Measurements from ENCODE around the gene TRIM34. TPM values are rescaled to one million over a fixed set of nuclear protein-coding genes. Genes with fewer than 3 reads are reported as not detected.
"Not testable (repeated sequence)": the region's sequence is repeated elsewhere in the genome, so short reads cannot be mapped to it uniquely, and the experiment has no call there.

TRIM34 gene
- polyA plus RNA-seq, 1 of the 3 experiments (the other 2 are of a cell fraction), result 3.2 TPM

GRCh38 chr11:5682890-5683441 lies 58.2 kb downstream of the TRIM34 start:
- POLR2A ChIA-PET; H3K27me3 ChIP-seq (ENCODE audit: insufficient read depth); DNase-seq; H3K9ac ChIP-seq; H4K20me1 ChIP-seq (ENCODE audit: insufficient read depth); CTCF ChIA-PET; H2AFZ ChIP-seq (ENCODE audit: low read depth); H3K4me1 ChIP-seq (ENCODE audit: control insufficient read depth in 1 of 2, insufficient read depth in 2 of 2, low read depth in 1 of 2, low read length in 1 of 2); H3K9me3 ChIP-seq; H3K9me2 ChIP-seq: not testable (repeated sequence)
- H3K4me3 ChIP-seq (ENCODE audit: low read depth in 2 of 2, low read length in 1 of 2), result peak overlapping the region in 1 of 2 experiments; percentile 74; a peak in 1 of 4 replicates
- H3K27ac ChIP-seq (ENCODE audit: low read depth in 2 of 2, low read length in 1 of 2), result peak overlapping the region in 1 of 2 experiments; percentile 100; a peak in 1 of 4 replicates
- H3F3A ChIP-seq (replicated peaks; ENCODE audit: insufficient read depth), result peaks cover 13% of the 10 kb centered on the region
- peak overlapping the region; percentile 96 for H3K4me2 ChIP-seq
- H3K79me2 ChIP-seq (ENCODE audit: insufficient read depth), result peaks cover 35% of the 10 kb centered on the region
- peaks cover 14 to 16% of the 10 kb centered on the region in 2 experiments for H3K36me3 ChIP-seq (replicated peaks in 1 of 2; ENCODE audit: control insufficient read depth in 1 of 2, insufficient read depth in 2 of 2, low read length in 1 of 2)
- 67% methylated on average over 6 of the region's 33 CpGs for WGBS (ENCODE audit: low lambda C conversion rate)

DNA sequence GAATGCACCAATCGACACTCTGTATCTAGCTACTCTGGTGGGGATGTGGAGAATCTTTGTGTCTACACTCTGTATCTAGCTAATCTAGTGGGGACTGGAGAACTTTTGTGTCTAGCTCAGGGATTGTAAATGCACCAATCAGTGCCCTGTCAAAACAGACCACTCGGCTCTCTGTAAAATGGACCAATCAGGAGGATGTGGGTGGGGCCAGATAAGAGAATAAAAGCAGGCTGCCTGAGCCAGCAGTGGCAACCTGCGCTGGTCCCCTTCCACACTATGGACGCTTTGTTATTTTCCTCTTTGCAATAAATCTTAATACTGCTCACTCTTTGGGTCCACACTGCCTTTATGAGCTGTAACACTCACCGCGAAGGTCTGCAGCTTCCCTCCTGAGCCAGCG lies 58.8 kb downstream of the TRIM34 start:
- Histone ChIP-seq H3K27ac (ENCODE audit: low read depth in 2 of 2, low read length in 1 of 2) (peak overlapping the region in 1 of 2 experiments; percentile 100; a peak in 2 of 4 replicates), H3K9ac (peak overlapping the region; percentile 83; the same call in 1 of the 2 replicates), H3K4me3 (ENCODE audit: low read depth in 2 of 2, low read length in 1 of 2) (peak overlapping the region; percentile 52 to 74; a peak in 3 of 4 replicates), H3K4me2 (peak overlapping the region; percentile 96), H3K79me2 (ENCODE audit: insufficient read depth) (peaks cover 32% of the 10 kb centered on the region), H3F3A (replicated peaks; ENCODE audit: insufficient read depth) (peaks cover 13% of the 10 kb centered on the region)
- H3K9me2 ChIP-seq; H2AFZ ChIP-seq (ENCODE audit: low read depth); H3K4me1 ChIP-seq (ENCODE audit: control insufficient read depth in 1 of 2, insufficient read depth in 2 of 2, low read depth in 1 of 2, low read length in 1 of 2); H3K36me3 ChIP-seq (replicated peaks in 1 of 2; ENCODE audit: control insufficient read depth in 1 of 2, insufficient read depth in 2 of 2, low read length in 1 of 2); DNase-seq; H3K9me3 ChIP-seq; CTCF ChIA-PET; H3K27me3 ChIP-seq (ENCODE audit: insufficient read depth); POLR2A ChIA-PET; H4K20me1 ChIP-seq (ENCODE audit: insufficient read depth): not testable (repeated sequence)
- 0 out of 2 replicates have a peak, but pooled peaks have one; percentile 13 for TF ChIP-seq POLR2AphosphoS5 (IDR thresholded peaks at IDR 0.05; ENCODE audit: low read depth, low read length)
- 16% methylated on average over 7 of the region's 7 CpGs for WGBS (ENCODE audit: low lambda C conversion rate)

DNA sequence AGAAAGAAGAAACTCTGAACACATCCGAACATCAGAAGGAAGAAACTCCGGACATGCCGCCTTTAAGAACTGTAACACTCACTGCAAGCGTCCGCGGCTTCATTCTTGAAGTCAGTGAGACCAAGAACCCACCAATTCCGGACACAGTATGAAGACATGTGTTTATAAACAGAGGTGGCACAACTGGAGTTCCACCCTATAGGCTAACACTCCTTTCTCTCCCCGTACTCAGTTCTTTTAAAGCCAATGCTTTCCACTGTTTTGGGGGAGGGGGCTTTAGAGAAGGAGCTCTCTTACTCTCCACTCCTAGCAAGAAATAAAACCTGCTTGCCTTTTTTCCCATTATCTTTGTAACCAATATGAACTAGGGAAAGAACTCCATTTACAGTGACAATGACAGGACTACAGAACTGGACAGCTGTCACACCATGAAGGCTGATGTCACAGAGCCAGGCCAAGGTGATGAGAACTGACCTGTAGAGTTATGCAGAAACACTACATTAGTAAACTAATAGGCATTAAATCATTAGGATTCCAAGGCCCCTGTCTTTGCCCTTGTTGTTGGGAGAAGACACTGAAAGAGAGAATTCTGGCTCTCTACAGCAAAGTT lies 59.3 kb downstream of the TRIM34 start:
- Histone ChIP-seq H3K79me2 (ENCODE audit: insufficient read depth) (peaks cover 32% of the 10 kb centered on the region), H3K9me3 (no peaks in the 10 kb centered on the region), H3K27me3 (ENCODE audit: insufficient read depth) (no peaks in the 10 kb centered on the region), H3K27ac (ENCODE audit: low read depth in 2 of 2, low read length in 1 of 2) (peak overlapping the region; percentile 78 to 100; a peak in 3 of 4 replicates), H3K9me2 (no peaks in the 10 kb centered on the region), H3F3A (replicated peaks; ENCODE audit: insufficient read depth) (peaks cover 13% of the 10 kb centered on the region), H3K36me3 (replicated peaks in 1 of 2; ENCODE audit: control insufficient read depth in 1 of 2, insufficient read depth in 2 of 2, low read length in 1 of 2) (peaks cover 2 to 5% of the 10 kb centered on the region in 2 experiments), H3K4me2 (peak overlapping the region; percentile 96), H3K9ac (peak overlapping the region; percentile 83), H3K4me3 (ENCODE audit: low read depth in 2 of 2, low read length in 1 of 2) (peak overlapping the region; percentile 52 to 74; a peak in 3 of 4 replicates), H4K20me1 (ENCODE audit: insufficient read depth) (no peaks in the 10 kb centered on the region), H3K4me1 (ENCODE audit: control insufficient read depth in 1 of 2, insufficient read depth in 2 of 2, low read depth in 1 of 2, low read length in 1 of 2) (no peaks in the 10 kb centered on the region), H2AFZ (ENCODE audit: low read depth) (peak overlapping the region; percentile 69)
- WGBS (ENCODE audit: low lambda C conversion rate), result 19% methylated on average over 8 of the region's 8 CpGs
- POLR2A ChIA-PET, result no interaction called here
- DNase-seq, result no peak
- CTCF ChIA-PET, result no interaction called here
- no peak for TF ChIP-seq TEAD4 (IDR thresholded peaks at IDR 0.05; ENCODE audit: borderline replicate concordance, insufficient read depth)
- no peak for TF ChIP-seq YY1 (IDR thresholded peaks at IDR 0.05; ENCODE audit: low read depth)
- no peak for TF ChIP-seq IRF3 (IDR thresholded peaks at IDR 0.05; ENCODE audit: low read depth, low read length)
- TF ChIP-seq PBX3 (IDR thresholded peaks at IDR 0.05), result no peak
- no peak for TF ChIP-seq CHD2 (IDR thresholded peaks at IDR 0.05; ENCODE audit: low read length, partially characterized antibody)
- no peak for TF ChIP-seq SIN3A (IDR thresholded peaks at IDR 0.05; ENCODE audit: borderline replicate concordance, low read depth, low read length)
